ENCODE data around the gene CFAP251. TPM values are rescaled to one million over a fixed set of nuclear protein-coding genes. Genes with fewer than 3 reads are reported as not detected.

CFAP251 gene
- total and polyA plus RNA-seq, 2 of the 8 experiments (the other 6 are each of a cell fraction or from before 2014, with no cell fraction given): 1.8 to 2.9 TPM

DNA sequence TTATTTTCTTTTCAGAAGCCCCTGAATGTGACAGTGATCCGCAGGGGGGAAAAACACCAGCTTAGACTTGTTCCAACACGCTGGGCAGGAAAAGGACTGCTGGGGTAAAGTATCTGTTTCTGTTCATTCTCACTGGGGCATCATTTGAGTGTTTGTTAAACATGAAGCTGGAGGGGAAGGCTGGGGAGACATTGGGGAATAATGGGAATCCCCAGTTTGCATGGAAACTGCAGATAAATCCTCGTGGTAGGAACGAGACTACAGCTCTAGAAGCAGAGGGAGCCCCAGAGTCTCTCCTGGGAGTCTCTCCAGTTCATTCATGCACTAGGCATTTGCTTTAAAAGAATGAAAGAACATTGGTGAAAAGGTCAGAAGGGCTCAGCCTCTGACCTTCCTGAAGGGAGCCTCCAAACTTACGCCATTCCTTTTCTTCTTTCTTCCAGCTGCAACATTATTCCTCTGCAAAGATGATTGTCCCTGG, 2.5 kb upstream of the CFAP251 start (continued):
- TF ChIP-seq, protein P1, sequence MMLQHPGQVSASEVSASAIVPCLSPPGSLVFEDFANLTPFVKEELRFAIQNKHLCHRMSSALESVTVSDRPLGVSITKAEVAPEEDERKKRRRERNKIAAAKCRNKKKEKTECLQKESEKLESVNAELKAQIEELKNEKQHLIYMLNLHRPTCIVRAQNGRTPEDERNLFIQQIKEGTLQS (IDR thresholded peaks at IDR 0.05; ENCODE audit: insufficient read depth, low read depth, low read length): no peak

Data from H1 (cell line).